ENCODE data around the gene ASMT. TPM values are rescaled to one million over a fixed set of nuclear protein-coding genes. Genes with fewer than 3 reads are reported as not detected.
A peak's percentile ranks its signal among the peaks of the same experiment; 100 is the strongest.
"Not testable (repeated sequence)": the region's sequence is repeated elsewhere in the genome, so short reads cannot be mapped to it uniquely, and the experiment has no call there.

ASMT gene
- total RNA-seq, 1 donor from 2014 or later: not detected

DNA sequence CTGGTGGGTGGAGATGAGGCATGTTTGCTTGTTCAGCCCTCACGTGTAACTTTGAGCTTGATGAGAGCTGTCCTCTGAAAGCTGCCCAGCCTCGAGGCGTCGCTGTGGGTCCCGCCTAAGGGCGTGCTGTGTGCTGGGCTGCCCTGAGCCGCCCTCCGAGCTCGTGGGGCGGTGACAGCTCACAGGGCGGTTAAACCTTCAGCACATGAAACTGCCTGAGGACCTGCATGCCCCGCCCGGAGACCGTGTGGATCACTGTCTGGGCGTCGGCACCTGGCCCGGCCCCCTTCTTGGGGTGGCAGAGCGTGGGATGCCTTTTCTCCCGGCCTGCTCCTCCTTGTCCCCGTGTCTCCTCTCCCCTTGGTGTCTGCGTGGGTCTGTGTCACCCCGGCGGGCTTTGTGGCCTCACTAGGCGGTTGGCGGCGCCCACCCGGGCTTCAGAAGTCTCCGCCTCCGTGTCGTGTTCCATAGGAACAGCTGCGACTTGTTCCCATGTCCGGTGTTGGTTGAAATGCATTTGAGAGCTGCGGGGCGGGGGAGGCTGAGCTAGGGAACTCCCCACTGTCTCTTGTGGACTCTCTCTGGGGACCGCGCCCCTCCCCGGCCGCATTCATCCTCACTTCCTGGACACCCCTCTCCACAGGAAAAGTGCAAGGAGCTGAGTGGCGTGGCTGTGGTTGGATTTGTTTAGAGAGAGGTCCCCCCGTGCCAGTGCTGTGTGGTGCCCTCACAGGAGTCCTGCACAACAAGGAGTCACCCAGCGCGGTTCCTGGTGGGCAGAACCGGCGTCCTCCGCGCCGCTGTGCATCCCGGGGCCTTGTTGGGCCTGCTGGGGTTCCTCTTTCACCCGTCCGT is 16.6 kb upstream of the ASMT start:
- peak; percentile 44 for DNase-seq

DNA sequence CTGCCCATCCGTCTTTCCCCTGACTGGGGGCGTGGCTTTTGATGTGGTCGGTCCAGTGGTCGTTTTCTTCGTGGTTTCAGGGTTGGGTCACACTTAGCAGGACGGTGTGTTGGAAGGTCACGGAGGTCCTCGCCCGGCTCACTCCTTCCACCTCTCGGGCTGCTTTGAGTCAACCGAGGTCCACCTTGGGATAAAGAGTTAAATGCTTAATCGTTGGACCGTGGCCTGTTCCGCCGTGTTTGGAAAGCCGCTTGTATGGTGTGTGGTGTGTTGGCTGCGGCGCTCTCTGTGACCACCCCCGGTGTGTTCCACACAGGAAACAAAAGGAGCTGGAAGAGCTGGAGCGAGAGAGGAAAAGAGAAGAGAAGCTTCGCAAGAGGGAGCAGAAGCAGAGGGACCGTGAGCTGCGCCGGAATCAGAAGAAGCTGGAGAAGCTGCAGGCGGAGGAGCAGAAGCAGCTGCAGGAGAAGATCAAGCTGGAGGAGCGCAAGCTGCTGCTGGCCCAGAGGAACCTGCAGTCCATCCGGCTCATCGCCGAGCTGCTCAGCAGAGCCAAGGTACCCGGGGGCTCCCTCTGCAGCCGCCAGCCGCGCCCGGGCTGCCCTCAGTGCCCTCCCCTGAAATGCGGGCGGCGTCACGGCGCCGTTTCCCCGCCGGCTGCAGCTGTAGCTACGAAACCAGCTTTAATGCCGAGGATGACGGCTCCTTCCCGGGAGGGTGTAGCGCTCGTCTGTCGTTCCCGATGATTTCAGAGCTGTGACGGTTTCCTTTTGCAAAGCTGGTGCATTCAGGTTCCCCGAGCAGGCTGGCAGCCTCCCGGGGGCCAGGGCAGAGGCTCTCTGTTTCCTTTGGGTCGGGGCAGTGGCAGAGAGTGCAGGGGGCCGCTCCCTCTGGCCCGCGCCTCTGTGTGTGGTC is 15.7 kb upstream of the ASMT start:
- DNase-seq: no peak

DNA sequence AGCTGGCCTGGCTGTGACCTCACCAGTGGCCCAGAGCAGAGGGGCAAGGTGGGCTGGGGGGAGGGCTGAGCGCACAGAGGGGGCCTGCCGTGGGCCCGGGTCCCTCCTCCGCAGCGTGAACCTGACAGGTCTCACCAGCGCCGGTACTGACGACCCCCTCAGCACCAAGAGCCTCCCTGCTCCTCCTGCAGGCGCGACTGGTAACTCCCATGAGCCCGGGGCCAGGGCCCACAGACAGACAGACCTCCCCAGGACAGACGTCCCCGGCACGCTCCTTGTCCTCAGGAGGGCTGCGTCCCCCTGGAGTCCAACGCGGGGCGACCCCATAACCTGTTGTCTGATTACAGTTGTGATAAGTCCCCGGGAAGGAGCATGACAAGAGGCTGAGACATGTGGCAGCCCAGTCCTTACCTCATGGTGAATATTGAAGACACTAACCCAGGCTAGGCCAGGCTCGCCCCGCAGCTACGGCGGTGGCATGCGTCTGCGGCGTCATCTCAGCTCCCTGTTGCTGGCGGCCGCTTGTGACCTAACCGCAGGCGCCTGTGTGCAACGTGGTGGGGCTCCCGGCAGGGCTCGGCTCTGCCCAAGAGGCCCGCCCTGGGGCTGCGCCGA is 15.0 kb upstream of the ASMT start:
- no peak for DNase-seq

DNA sequence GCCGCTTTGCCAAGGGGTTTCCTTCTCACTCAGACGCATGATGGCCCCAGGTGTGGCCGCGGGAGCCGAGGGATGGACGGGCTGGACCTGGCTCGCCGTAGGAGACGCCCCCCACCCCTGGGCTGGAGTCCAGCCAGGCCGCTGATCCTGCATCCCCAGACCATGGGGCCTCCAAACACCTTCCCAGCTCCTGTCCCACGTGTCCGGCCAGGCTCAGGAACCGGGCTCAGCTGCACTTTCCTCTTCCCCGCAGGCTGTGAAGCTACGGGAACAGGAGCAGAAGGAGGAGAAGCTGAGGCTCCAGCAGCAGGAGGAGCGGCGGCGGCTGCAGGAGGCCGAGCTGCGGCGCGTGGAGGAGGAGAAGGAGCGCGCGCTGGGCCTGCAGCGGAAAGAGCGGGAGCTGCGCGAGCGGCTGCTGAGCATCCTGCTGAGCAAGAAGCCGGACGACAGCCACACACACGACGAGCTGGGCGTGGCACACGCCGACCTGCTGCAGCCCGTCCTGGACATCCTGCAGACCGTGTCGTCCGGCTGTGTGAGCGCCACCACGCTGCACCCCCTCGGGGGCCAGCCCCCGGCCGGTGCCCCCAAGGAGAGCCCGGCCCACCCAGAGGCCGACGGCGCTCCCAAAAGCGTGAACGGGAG is 14.3 kb upstream of the ASMT start:
- DNase-seq: no peak

DNA sequence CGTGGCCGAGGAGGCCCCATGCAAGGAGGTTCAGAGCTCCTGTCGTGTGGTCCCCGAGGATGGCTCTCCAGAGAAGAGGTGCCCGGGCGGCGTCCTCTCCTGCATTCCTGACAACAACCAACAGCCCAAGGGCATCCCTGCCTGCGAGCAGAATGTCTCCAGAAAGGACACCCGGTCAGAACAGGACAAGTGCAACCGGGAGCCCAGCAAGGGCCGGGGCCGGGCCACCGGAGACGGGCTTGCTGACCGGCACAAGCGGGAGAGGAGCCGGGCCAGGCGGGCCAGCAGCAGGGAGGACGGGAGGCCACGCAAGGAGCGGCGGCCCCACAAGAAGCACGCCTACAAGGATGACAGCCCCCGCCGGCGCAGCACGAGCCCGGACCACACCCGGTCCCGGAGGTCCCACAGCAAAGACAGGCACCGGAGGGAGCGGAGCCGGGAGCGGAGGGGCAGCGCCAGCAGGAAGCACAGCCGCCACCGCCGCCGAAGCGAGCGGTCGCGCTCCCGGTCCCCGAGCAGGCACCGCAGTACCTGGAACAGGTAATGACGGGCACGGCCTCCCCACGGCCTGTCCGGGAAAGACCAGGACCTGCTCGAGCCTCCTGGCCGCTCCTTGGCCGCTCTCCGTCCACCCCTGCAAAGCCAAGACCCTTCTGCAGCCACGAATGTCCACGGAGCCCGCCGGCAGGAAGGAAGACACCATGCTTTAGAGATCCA is 13.7 kb upstream of the ASMT start:
- DNase-seq: no peak

DNA sequence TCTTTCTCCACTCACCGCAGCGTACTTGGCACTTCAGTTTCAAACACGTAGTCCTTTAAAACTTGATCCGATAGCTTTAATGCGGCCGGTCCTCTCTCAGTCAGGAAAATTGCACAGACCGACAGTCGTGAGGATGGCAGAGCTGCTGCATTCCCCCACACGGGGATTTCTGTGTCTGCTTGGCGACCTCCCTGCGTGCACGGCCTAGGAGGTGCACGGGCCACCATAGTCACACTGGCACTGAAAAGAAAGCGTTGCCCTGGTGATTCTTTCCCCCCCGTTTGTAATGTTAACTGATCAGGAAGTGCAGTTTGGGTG is 13.1 kb upstream of the ASMT start:
- no peak for DNase-seq

DNA sequence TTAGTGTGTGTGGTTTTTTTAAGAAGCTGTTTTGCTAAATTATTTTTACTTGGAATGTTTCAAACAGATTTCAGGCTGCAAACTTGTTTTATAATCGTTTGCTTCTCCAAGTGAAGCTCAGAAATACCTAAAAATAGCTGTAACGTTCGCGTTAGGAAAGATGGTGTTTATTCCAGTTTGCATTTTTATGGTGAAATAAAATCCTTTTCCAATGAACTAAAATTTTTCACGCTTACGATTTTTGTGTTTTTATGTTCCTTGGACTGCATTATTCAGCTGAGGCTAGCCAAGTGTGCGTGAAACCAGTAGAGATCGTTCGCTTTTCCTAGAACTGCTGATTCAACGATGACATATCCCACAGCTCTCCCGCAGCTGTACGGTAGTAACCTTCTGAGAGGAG is 12.6 kb upstream of the ASMT start:
- no peak for DNase-seq

DNA sequence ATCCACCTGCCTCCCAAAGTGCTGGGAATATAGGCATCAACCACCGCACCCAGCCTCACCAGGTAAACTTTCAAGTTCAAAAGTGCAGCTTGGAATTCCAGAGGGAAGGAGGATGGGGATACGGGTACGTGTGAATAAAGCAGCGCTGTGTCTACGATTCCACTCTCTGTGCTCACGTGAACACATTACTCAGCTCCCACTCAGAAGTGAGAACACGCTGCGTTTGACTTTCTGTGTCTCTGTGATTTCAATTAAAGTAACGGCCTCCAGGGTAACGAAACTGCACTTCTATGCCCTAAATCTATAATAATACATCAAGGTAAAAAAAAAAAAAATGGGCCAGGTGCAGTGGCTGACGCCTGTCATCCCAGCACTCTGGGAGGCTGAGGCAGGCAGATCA is 8.4 kb upstream of the ASMT start:
- no peak for DNase-seq

DNA sequence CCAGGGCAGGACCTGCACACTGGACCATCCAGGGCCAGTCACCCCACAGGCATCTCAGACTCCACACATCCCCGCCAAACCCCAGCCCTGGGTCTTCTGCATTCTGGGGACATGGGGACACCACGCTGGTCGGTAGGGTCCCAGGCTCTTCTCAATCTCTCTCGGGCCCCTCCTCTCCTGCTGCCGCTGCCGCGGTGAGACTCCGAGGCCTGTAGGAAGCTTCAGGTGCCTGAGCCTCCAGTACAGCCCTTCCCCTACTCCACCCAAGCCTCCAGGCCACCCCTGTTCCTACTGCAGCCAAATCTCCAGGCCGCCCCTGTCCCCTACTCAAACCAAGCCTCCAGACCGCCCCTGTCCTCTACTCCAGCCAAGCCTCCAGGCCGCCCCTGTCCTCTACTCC is 5.5 kb upstream of the ASMT start:
- DNase-seq: no peak

DNA sequence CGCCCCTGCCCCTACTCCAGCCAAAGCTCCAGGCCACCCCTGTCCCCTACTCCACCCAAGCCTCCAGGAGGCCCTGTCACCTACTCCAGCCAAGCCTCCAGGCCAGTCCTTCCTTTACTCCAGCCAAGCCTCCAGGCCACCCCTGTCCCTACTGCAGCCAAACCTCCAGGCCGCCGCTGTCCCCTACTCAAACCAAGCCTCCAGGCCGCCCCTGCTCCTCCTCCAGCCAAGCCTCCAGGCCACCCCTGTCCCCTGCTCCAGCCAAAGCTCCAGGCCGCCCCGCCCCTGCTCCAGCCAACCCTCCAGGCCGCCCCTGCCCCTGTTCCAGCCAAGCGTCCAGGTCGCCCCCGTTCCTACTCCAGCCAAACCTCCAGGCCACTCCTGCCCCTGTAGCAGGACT is 5.1 kb upstream of the ASMT start:
- DNase-seq: no peak

DNA sequence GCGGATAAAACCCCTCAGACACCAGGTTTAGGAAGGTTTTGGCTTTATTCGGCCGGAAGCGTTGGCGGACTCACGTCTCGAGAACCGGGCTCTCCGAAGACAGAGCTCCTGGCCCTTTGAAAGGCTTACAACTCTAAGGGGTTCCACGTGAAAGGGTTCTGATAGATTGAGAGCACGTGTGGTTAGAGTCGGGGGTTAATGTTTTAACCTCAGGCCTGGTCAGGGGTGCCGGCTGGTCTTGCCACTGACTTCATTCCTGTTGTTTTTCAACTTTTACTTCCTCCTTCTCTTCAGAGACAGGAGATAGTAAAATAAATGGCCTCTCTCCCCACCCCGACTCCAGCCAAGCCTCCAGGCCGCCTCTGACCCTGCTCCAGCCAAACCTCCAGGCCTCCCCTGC is 4.7 kb upstream of the ASMT start:
- DNase-seq: no peak

DNA sequence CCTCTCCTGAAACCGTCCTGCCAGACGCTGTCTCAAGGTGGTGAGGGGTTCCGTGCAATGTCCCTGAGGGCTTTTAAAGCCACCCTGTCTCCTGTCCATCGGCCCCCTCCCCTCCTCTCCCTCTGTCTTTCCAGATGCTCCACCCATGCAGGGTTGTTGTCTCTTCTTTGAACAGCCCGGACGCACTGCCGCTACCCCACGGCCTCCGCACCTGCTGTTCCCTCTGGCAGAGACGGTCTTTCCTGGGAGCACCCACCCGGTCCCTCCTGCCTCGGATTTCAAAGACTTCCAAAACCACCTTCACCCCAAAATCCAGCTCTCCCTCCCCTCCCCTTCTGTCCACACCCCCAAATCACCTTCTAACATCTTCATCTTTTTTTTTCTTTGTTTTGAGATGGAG is 4.1 kb upstream of the ASMT start:
- DNase-seq: no peak

DNA sequence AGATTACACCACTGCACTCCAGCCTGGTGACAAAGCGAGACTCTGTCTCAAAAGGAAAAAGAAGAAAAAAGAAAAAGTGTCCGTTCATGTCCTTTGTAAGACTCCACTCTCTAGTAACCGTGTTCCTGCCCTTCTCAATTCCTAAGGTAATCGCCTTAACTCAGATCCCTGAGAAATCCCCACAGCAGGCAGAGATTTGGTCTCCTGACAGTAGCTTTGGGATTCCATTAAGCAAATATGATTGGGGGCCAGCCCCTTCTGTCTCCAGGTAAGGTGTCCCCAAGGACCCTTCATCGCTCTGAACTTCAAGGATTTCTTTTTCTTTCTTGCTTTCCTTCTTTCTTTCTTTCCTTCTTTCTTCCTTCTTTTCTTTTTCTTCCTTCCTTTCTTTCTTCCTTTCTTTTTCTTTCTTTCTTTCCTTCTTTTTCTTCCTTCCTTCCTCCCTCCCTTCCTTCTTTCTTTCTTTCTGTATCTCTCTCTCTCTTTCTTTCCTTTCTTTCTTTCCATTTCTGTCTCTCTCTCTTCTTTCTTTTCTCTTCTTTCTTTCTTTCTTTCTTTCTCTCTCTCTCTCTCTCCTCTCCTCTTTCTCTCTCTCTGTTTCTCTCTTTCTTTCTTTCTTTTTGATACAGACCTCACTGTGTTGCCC is 2.1 kb upstream of the ASMT start:
- DNase-seq: no peak

DNA sequence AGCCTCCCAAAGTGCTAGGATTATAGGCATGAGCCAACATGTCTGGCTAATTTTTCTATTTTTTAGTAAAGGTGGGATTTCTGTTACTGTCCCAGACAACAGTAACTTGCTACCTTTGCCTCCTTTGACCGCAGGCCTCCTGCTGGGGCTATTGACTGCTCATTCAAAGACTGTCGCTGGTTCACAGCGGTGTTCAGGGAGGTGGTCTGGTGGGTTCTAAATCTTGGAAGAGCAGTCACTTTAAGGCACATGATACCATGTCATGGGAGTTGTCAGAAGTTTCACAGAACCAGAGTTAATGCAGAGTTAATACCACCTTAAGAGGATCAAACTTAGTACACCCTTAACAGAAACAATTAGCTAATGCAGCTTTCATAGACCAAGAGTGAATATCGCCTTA is 3.8 kb downstream of the ASMT start:
- DNase-seq: no peak

DNA sequence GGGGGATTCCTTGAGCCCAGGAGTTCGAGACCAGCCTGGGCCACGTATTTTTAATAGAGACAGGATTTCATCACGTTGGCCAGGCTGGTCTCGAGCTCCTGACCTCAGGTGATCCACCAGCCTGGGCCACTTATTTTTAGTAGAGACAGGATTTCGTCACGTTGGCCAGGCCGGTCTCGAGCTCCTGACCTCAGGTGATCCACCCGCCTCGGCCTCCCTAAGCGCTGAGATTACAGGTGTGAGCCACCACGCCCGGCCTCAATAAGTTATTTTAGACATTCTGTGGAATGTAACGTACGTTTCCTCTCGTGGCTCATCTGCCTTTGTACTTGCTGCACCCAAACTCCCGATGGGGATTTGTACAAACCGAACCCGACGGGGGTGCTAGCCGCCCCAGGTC is 8.8 kb downstream of the ASMT start:
- DNase-seq: no peak

DNA sequence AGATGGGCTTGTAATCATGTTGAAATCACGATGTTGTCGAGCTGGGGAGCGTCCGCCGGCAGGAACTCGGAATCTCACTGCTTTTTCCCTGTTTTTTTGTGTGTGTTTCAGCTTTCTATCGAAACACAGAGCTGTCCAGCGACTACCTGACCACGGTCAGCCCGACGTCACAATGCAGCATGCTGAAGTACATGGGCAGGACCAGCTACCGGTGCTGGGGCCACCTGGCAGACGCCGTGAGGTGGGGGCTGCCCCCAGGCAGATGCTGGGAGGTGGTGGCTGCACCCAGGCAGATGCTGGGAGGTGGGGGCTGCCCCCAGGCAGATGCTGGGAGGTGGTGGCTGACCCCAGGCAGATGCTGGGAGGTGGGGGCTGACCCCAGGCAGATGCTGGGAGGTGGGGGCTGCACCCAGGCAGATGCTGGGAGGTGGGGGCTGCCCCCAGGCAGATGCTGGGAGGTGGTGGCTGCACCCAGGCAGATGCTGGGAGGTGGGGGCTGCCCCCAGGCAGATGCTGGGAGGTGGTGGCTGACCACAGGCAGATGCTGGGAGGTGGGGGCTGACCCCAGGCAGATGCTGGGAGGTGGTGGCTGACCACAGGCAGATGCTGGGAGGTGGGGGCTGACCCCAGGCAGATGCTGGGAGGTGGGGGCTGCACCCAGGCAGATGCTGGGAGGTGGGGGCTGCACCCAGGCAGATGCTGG is 9.4 kb downstream of the ASMT start:
- not testable (repeated sequence) for DNase-seq

DNA sequence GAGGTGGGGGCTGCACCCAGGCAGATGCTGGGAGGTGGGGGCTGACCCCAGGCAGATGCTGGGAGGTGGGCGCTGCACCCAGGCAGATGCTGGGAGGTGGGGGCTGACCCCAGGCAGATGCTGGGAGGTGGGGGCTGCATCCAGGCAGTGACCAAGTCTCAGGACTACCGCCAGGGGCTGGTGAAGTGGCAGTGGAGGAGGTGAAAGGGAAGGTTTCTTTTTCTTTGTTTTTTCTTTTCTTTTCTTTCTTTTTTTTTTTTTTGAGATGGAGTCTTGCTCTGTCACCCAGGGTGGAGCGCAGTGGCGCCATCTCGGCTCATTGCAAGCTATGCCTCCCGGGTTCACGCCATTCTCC is 10.0 kb downstream of the ASMT start:
- not testable (repeated sequence) for DNase-seq

DNA sequence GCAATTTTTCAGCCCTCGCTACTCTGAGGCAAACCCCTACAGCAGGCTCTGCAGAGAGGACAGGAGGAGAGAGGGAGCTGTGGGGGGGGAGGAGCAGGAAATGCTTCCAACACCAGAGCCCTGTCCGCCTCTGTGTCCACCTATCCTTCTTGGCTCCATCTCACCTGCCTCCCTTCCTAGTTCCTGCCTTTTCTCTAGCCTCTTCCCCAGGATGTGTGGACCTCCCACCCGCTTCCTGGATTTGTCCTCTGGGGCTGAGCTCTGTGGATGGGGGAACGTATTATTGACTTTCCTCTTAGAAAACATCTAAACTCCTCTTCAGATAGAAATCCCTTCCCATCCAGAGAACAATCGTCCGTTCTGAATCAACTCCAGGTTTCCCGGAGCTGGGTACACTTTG is 14.4 kb downstream of the ASMT start:
- DNase-seq: no peak

DNA sequence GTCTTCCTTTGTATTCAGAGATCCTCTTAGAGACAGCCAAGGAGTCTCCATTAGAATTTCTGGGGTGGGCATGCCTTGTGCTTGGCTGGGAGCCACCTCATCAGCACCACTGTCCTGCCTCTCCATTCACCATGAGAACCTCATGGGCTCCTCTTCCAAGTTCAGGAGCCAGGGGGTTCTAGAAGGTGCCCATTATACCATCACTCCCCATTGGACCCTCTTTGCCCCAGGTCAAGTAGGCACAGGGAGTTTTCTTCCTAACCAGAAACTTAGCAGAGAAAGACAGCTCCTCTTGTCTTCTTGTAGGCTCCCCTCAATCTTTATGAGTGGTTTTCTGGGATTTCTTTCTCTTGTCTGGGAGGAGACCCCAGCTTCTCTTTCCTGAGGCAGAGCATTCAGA is 31.1 kb downstream of the ASMT start:
- no peak for DNase-seq

DNA sequence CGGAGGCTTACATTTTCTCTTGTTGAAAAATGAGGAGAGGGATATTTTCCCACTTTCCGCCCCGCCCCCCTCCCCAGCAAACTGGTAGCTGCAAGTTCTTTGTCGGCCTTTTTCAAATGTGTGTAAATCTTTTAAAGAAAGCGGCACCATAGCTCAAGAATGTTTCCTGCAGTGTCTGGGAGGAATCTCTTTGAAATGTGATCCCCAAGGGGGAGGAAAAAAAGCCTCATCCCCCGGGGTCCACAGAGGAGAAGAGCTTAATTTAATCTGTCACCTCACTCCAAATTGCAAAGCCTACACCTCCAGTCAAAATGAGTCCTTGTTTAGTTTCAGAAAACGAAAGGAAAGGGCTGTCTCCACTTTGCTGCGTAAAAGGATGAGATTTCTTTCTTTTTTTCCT is 34.8 kb downstream of the ASMT start:
- peak; percentile 12 for DNase-seq

Measured in tongue (tissue), 2 donors.